ENCODE results near the gene PRKAR2A.

- TF ChIP-seq CTCF (IDR thresholded peaks at IDR 0.05) (no peak), POLR2A (IDR thresholded peaks at IDR 0.05) (no peak)
Measured at GRCh38 chr3:48881006-48881405, 33.3 kb upstream of the PRKAR2A start.
